HepG2 (cell line): ENCODE data around the gene SYNJ2. TPM values are rescaled to one million over a fixed set of nuclear protein-coding genes. Genes with fewer than 3 reads are reported as not detected.

Experiments used
- CAMTA2 ChIP-seq: sonication (generic); formaldehyde crosslinking; IDR thresholded peaks from 2 replicates; pipeline ENCODE4 v1.4.0; 2020; ENCODE audit warnings: mild to moderate bottlenecking, missing genetic modification reagents, borderline replicate concordance
- DNMT1 ChIP-seq: sonication (generic); formaldehyde crosslinking; IDR thresholded peaks from 2 replicates; pipeline ENCODE4 v1.5.1; 2020; ENCODE audit warnings: mild to moderate bottlenecking, missing genetic modification reagents
- FOXO4 ChIP-seq: sonication (generic); formaldehyde crosslinking; conservative IDR thresholded peaks from 2 replicates; pipeline ENCODE4 v1.8.1; 2023; ENCODE audit warnings: missing genetic modification reagents
- HNRNPLL ChIP-seq: fragments of 200-400 bp; formaldehyde crosslinking; IDR thresholded peaks from 2 replicates; pipeline ENCODE4 v1.6.1; 2017; ENCODE audit warnings: mild to moderate bottlenecking, low read depth, low read length; ENCODE audit not compliant: poor library complexity, severe bottlenecking
- PHF21A ChIP-seq: sonication (generic); formaldehyde crosslinking; IDR thresholded peaks from 2 replicates; pipeline ENCODE4 v1.5.0; 2020; ENCODE audit warnings: mild to moderate bottlenecking, missing genetic modification reagents
- PRPF4 ChIP-seq: fragments of 200-400 bp; formaldehyde crosslinking; IDR thresholded peaks from 2 replicates; pipeline ENCODE4 v1.6.1; 2016; ENCODE audit warnings: low read length, low read depth; ENCODE audit not compliant: poor library complexity, severe bottlenecking
- RNF2 ChIP-seq: fragments of 450-650 bp; conservative IDR thresholded peaks from 2 replicates; pipeline ENCODE4 v1.6.1; 2016; ENCODE audit warnings: low read depth
- TAF1 ChIP-seq: sonication (generic); formaldehyde crosslinking; IDR thresholded peaks from 2 replicates; pipeline ENCODE4 v1.4.0; 2020; ENCODE audit warnings: missing genetic modification reagents
- TRAFD1 ChIP-seq: sonication (generic); formaldehyde crosslinking; IDR thresholded peaks from 2 replicates; pipeline ENCODE4 v1.5.1; 2020; ENCODE audit warnings: missing genetic modification reagents, mild to moderate bottlenecking, borderline replicate concordance
- ZKSCAN8 ChIP-seq: IDR thresholded peaks from 2 replicates; pipeline ENCODE4 v1.6.1; 2016; ENCODE audit warnings: borderline replicate concordance, missing genetic modification reagents, missing compliant biosample characterization
- ZNF350 ChIP-seq: sonication (generic); formaldehyde crosslinking; IDR thresholded peaks from 2 replicates; pipeline ENCODE4 v1.4.0; 2020; ENCODE audit warnings: mild to moderate bottlenecking, low read depth, missing genetic modification reagents, borderline replicate concordance
- ZNF431 ChIP-seq: sonication (generic); formaldehyde crosslinking; IDR thresholded peaks from 2 replicates; pipeline ENCODE4 v1.9.0; 2022; ENCODE audit warnings: missing genetic modification reagents, low read depth, mild to moderate bottlenecking, borderline replicate concordance
- polyA plus RNA-seq, 8 experiments: library from polyadenylated mRNA; depleted of rRNA in 3 of 8; stranded (reverse) in 7 of 8; unstranded in 1 of 8; fragments of >200 nt; fragmentation: Illumina TruSeq in 4 of 8; extraction: Trizol in 4 of 8; gene quantifications; 2 replicates each; pipeline versions ENCODE4 v1.2.1 to v1.2.3, GENCODE V29; 2011 to 2016; ENCODE audit warnings: low read depth in 4 of 8, missing spikeins in 1 of 8, mixed read lengths in 1 of 8; ENCODE audit not compliant: insufficient read depth in 1 of 8
- total RNA-seq, 5 experiments: library from RNA; depleted of rRNA; stranded (reverse); fragments of >200 nt; fragmentation: Illumina TruSeq; extraction: Trizol; gene quantifications; 2 replicates each; pipeline ENCODE4 v1.2.3, GENCODE V29; 2016; ENCODE audit warnings: low read depth in 1 of 5
- TF ChIP-seq, protein P1 (sequence below), 2 experiments: sonication (generic) in 1 of 2; formaldehyde crosslinking in 1 of 2; IDR thresholded peaks; 2 replicates each; pipeline versions ENCODE4 v1.6.1 to v1.9.0; 2014 to 2022; ENCODE audit warnings: antibody characterized with exemption in 1 of 2, borderline replicate concordance in 1 of 2, inconsistent platforms in 1 of 2, low read depth in 1 of 2, missing genetic modification reagents in 1 of 2
- TF ChIP-seq, protein P2 (sequence below): sonication (generic); formaldehyde crosslinking; IDR thresholded peaks from 2 replicates; pipeline ENCODE4 v1.5.0; 2020; ENCODE audit warnings: missing genetic modification reagents

SYNJ2 gene
- total and polyA plus RNA-seq, 2 of the 13 experiments (the other 11 are each of a cell fraction or from before 2014, with no cell fraction given), result 39.1 to 57.6 TPM

DNA sequence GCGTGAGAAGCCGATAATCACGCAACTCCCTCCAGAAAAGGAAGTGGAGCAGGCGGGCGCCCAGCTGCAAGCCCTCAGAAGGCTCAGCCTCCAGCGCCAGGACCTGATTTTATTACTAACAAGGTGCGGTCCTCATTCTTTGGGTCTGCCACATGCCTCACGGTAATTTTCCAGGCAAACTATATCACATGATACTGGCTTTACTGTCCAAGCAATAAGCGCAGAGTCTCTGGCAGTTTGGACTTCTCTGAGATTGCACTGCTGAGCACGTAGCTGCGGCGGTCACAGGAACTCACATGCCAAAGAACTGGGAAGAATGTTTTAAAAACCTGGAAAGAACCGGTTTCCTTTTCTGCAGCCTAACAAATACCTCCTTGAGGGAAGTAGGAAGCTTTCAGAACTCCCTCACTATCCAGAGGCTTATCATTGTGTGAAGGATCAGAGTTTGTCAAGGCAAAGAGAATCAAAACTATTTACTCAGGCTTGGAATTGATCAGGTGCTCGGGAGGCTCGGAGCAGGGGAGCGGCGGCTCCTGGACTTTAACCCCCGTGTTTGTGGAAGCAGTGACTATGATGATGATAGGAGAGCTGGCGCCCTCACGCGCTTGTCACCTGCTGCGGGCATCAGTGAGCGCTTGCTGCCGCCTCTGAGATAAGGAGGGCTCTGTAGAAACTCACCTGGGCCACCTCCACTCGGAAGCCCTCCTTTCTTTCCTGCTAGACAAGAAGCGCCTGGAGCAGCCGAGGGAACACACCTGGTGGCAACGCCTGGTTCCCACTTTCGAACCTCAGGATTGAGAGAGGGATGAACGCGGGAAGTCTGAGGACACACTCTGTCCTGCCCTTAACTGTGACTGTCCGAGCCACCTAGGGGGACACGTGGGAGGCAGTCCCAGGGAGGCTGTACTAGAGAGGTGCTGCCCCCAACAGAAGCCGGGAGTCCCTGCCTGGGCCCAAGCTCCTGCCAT is 27.2 kb upstream of the SYNJ2 start (continued):
- TF ChIP-seq, protein P1, sequence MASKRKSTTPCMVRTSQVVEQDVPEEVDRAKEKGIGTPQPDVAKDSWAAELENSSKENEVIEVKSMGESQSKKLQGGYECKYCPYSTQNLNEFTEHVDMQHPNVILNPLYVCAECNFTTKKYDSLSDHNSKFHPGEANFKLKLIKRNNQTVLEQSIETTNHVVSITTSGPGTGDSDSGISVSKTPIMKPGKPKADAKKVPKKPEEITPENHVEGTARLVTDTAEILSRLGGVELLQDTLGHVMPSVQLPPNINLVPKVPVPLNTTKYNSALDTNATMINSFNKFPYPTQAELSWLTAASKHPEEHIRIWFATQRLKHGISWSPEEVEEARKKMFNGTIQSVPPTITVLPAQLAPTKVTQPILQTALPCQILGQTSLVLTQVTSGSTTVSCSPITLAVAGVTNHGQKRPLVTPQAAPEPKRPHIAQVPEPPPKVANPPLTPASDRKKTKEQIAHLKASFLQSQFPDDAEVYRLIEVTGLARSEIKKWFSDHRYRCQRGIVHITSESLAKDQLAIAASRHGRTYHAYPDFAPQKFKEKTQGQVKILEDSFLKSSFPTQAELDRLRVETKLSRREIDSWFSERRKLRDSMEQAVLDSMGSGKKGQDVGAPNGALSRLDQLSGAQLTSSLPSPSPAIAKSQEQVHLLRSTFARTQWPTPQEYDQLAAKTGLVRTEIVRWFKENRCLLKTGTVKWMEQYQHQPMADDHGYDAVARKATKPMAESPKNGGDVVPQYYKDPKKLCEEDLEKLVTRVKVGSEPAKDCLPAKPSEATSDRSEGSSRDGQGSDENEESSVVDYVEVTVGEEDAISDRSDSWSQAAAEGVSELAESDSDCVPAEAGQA (IDR thresholded peaks at IDR 0.05; ENCODE audit: low read depth), result peak; percentile 34; the same call in 1 of the 2 replicates
- TF ChIP-seq, protein P1 (CRISPR knock-in tag; IDR thresholded peaks at IDR 0.05; ENCODE audit: borderline replicate concordance), result no peak
- 0 out of 2 replicates have a peak, but pooled peaks have one; percentile 50 for TF ChIP-seq CAMTA2 (CRISPR knock-in tag)
- TF ChIP-seq PHF21A (CRISPR knock-in tag), result peak; percentile 99
- peak; percentile 79; the same call in 1 of the 2 replicates for TF ChIP-seq ZKSCAN8
- TF ChIP-seq HNRNPLL, result peak; percentile 34
- TF ChIP-seq ZNF431 (CRISPR knock-in tag), result peak; percentile 74; the same call in 1 of the 2 replicates
- TF ChIP-seq, protein P2, sequence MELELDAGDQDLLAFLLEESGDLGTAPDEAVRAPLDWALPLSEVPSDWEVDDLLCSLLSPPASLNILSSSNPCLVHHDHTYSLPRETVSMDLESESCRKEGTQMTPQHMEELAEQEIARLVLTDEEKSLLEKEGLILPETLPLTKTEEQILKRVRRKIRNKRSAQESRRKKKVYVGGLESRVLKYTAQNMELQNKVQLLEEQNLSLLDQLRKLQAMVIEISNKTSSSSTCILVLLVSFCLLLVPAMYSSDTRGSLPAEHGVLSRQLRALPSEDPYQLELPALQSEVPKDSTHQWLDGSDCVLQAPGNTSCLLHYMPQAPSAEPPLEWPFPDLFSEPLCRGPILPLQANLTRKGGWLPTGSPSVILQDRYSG, result 0 out of 2 replicates have a peak, but pooled peaks have one; percentile 65
- no peak for TF ChIP-seq TRAFD1 (CRISPR knock-in tag)
- 0 out of 2 replicates have a peak, but pooled peaks have one; percentile 67 for TF ChIP-seq FOXO4 (CRISPR knock-in tag)
- TF ChIP-seq TAF1, result peak; percentile 4; the same call in 1 of the 2 replicates
- TF ChIP-seq PRPF4, result no peak
- peak; percentile 92 for TF ChIP-seq ZNF350
- TF ChIP-seq DNMT1 (CRISPR knock-in tag), result no peak
- TF ChIP-seq RNF2, result 0 out of 2 replicates have a peak, but pooled peaks have one; percentile 25
